Prostate gland (tissue), 2 donors: ENCODE results near the gene CSNK2B.

Experiments
- POLR2A ChIP-seq: fragments of 450-650 bp; IDR thresholded peaks from one replicate; pipeline ENCODE4 v1.6.1; 2016; ENCODE audit warnings: antibody characterized with exemption, mild to moderate bottlenecking
- POLR2AphosphoS5 ChIP-seq: sonication (generic); formaldehyde crosslinking; IDR thresholded peaks from one replicate; pipeline ENCODE4 v1.6.1; 2017; ENCODE audit warnings: antibody characterized with exemption
- TF ChIP-seq, protein P1 (sequence below), 4 experiments: fragments of 200-600 bp in 2 of 4; fragments of 450-650 bp in 2 of 4; sonication (generic) in 2 of 4; IDR thresholded peaks; 1 replicate in 3 of 4; 2 replicates in 1 of 4; pipeline ENCODE4 v1.5.1; 2016 to 2019; ENCODE audit warnings: antibody characterized with exemption in 4 of 4, mild to moderate bottlenecking in 2 of 4, moderate library complexity in 2 of 4

DNA sequence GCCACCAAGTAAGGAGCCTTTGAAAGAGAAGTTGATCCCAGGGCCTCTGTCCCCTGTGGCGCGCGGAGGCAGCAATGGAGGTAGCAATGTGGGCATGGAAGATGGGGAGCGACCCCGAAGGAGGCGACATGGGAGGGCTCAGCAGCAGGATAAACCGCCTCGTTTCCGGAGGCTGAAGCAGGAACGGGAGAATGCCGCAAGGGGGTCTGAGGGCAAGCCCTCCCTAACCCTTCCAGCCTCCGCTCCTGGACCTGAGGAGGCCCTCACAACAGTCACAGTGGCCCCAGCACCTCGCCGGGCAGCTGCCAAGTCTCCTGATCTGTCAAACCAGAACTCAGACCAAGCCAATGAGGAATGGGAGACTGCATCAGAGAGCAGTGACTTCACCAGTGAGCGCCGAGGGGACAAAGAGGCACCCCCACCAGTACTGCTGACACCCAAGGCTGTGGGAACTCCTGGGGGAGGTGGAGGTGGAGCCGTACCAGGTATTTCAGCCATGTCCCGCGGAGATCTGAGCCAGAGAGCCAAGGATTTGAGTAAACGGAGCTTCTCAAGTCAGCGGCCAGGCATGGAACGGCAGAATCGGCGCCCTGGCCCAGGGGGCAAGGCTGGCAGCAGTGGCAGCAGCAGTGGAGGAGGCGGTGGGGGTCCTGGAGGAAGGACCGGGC, 33.5 kb upstream of the CSNK2B start:
- TF ChIP-seq POLR2A: no peak
- TF ChIP-seq, protein P1, sequence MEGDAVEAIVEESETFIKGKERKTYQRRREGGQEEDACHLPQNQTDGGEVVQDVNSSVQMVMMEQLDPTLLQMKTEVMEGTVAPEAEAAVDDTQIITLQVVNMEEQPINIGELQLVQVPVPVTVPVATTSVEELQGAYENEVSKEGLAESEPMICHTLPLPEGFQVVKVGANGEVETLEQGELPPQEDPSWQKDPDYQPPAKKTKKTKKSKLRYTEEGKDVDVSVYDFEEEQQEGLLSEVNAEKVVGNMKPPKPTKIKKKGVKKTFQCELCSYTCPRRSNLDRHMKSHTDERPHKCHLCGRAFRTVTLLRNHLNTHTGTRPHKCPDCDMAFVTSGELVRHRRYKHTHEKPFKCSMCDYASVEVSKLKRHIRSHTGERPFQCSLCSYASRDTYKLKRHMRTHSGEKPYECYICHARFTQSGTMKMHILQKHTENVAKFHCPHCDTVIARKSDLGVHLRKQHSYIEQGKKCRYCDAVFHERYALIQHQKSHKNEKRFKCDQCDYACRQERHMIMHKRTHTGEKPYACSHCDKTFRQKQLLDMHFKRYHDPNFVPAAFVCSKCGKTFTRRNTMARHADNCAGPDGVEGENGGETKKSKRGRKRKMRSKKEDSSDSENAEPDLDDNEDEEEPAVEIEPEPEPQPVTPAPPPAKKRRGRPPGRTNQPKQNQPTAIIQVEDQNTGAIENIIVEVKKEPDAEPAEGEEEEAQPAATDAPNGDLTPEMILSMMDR (IDR thresholded peaks at IDR 0.05): no peak
- TF ChIP-seq POLR2AphosphoS5: no peak
